Upper lobe of right lung (tissue), 1 donor: Measurements from ENCODE around the gene LUC7L. TPM values are rescaled to one million over a fixed set of nuclear protein-coding genes. Genes with fewer than 3 reads are reported as not detected.

Experiments used
- ATAC-seq: fragments of 200-7000 bp; cut with Tn5 transposase; one replicate; pipeline ENCODE4 v1.9.1; 2020; ENCODE audit warnings: mild to moderate bottlenecking, moderate library complexity
- DNase-seq: peaks from one replicate; pipeline ENCODE4 v3.0.0-alpha.2; 2020
- H3K27ac ChIP-seq: fragments of 200-600 bp; one replicate; pipeline ENCODE4 v1.8.0; 2022
- H3K27me3 ChIP-seq: fragments of 200-600 bp; one replicate; pipeline ENCODE4 v1.8.0; 2022; ENCODE audit warnings: mild to moderate bottlenecking
- H3K36me3 ChIP-seq: fragments of 200-600 bp; one replicate; pipeline ENCODE4 v1.8.0; 2022
- H3K4me1 ChIP-seq: fragments of 200-600 bp; one replicate; pipeline ENCODE4 v1.8.0; 2022
- H3K4me3 ChIP-seq: fragments of 200-600 bp; one replicate; pipeline ENCODE4 v1.8.0; 2022; ENCODE audit warnings: mild to moderate bottlenecking
- H3K9me3 ChIP-seq: fragments of 200-600 bp; one replicate; pipeline ENCODE4 v1.8.0; 2022
- intact Hi-C: fragments of 100-400 bp; cut with DNase I; formaldehyde crosslinking; loops from one replicate; pipeline ENCODE4 v1.11.0; 2022
- total RNA-seq: library from RNA; stranded (reverse); fragmentation: NEBNext Ultra II Directional; extraction: Animal tissue kit (Norgen Biotek cat#: 25700); gene quantifications from one replicate; pipeline ENCODE4 v1.2.1, GENCODE V29; 2021
- TF ChIP-seq, protein P1 (sequence below): fragments of 200-600 bp; IDR thresholded peaks from one replicate; pipeline ENCODE4 v1.8.0; 2022; ENCODE audit warnings: antibody characterized with exemption
- donor health status: DM: no; HTN: yes; CAD: no; lungs with severe emphysema.

The LUC7L gene
- total RNA-seq, 1 donor from 2014 or later = 78.8 TPM

DNA sequence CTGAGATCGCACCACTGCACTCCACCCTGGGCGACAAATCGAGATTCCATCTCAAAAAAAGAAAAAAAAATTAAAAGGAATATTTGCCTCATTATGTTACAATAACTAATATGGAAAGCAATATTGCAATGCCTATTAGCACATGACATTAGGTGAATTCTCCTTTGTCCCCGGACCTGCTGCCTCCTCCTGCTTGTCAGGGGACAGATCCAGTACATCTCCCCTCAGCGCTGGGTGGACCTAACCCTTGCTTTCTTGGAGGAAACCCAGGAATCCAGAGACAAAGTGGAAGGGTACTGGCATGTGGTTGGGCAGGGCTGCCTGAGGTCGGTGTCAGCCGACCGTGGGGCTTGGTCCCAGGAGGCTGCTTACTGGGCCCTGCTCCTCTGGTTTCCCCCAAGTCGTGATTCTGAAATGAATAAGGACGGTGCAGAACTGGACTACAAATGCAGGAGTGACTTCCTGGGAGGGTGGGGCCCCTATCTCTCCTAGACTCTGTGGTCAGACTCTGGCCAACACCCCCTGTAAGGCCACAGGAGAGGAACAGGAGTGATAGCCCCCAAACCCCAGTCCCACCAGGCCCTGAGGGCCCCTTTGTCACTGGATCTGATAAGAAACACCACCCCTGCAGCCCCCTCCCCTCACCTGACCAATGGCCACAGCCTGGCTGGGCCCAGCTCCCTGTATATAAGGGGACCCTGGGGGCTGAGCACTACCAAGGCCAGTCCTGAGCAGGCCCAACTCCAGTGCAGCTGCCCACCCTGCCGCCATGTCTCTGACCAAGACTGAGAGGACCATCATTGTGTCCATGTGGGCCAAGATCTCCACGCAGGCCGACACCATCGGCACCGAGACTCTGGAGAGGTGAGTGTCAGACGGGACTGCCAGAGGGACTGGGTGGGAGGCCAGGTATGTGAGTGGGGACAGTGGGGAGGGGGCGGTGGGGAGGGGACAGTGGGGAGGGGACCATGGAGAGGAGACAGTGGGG lies 76.8 kb downstream of the LUC7L start, which contains the start of gene HBZ:
Gene HBZ (plus strand): TSS at position 504 of the 988 bp plus-strand sequence. CDS start 266 bp downstream, at position 770.
- Histone ChIP-seq H3K4me1 (peaks cover 6% of the 10 kb centered on the region), H3K27me3 (no peaks in the 10 kb centered on the region), H3K9me3 (no peaks in the 10 kb centered on the region), H3K27ac (no peak within 1 kb of the TSS), H3K36me3 (no peaks in the 10 kb centered on the region), H3K4me3 (no peak within 1 kb of the TSS)
- intact Hi-C loops = no loop called here
- TF ChIP-seq, protein P1, sequence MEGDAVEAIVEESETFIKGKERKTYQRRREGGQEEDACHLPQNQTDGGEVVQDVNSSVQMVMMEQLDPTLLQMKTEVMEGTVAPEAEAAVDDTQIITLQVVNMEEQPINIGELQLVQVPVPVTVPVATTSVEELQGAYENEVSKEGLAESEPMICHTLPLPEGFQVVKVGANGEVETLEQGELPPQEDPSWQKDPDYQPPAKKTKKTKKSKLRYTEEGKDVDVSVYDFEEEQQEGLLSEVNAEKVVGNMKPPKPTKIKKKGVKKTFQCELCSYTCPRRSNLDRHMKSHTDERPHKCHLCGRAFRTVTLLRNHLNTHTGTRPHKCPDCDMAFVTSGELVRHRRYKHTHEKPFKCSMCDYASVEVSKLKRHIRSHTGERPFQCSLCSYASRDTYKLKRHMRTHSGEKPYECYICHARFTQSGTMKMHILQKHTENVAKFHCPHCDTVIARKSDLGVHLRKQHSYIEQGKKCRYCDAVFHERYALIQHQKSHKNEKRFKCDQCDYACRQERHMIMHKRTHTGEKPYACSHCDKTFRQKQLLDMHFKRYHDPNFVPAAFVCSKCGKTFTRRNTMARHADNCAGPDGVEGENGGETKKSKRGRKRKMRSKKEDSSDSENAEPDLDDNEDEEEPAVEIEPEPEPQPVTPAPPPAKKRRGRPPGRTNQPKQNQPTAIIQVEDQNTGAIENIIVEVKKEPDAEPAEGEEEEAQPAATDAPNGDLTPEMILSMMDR = no peak
- ATAC-seq (peak; percentile 6), DNase-seq (no peak)

DNA sequence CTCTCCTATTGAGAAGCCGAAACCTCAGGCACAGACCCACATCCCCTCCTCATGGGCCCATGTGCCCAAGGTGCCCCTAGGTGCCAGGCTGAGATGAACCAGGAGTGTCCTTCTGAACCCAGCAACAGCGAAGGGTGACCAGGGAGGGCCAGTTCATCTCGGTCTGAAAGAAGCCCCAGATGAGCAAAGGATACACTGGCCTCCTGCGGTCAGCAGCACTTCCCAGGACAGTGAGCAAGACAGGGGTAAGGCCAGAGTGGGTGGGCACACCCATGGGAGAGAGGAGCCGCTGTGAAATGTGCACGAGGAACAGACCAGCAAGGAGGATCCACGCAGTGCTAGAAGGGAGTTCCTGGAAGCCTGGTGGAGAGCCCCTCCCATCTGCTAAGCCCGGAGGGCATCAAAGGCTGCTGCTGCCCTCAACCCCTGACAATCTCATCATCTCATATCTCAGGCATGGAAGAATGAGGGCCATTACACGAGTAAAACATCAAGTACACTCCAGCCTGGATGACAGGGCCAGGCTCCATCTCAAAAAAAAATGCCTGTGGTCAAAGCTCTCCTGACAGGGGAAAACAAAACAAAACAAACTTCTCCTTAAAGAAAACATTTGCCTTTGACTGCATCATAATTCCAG lies 80.1 kb downstream of the LUC7L start:
- Histone ChIP-seq H3K27ac (no peak overlapping the region), H3K4me1 (no peaks in the 10 kb centered on the region), H3K9me3 (no peaks in the 10 kb centered on the region), H3K36me3 (no peaks in the 10 kb centered on the region), H3K27me3 (no peaks in the 10 kb centered on the region), H3K4me3 (no peak overlapping the region)
- peak; percentile 63 for ATAC-seq
- intact Hi-C loops = no loop called here
- DNase-seq = no peak
- TF ChIP-seq, protein P1 = no peak

DNA sequence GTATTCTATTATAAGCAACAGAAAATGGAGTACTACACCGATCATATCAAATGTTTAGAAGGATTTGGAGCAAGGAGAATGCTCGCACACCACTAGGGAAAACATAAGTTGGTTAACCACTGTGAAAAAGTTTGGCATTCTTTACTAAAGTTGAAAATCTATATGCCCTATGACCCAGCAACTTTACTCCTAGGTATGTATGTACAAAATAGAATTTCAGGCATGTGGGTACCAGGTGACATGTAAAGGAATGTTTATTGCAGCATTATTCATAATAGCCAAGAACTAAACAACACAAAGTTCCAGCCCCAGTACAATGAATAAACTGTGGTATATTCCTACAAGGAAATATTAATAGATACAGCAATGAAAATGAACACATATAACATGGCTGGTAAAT lies 82.6 kb downstream of the LUC7L start:
- no peak for ATAC-seq
- TF ChIP-seq, protein P1 = no peak
- H3K36me3 ChIP-seq = no peaks in the 10 kb centered on the region
- H3K27ac ChIP-seq = no peak overlapping the region
- intact Hi-C loops = no loop called here
- H3K9me3 ChIP-seq = no peaks in the 10 kb centered on the region
- no peak for DNase-seq
- no peaks in the 10 kb centered on the region for H3K27me3 ChIP-seq
- no peaks in the 10 kb centered on the region for H3K4me1 ChIP-seq
- no peak overlapping the region for H3K4me3 ChIP-seq

DNA sequence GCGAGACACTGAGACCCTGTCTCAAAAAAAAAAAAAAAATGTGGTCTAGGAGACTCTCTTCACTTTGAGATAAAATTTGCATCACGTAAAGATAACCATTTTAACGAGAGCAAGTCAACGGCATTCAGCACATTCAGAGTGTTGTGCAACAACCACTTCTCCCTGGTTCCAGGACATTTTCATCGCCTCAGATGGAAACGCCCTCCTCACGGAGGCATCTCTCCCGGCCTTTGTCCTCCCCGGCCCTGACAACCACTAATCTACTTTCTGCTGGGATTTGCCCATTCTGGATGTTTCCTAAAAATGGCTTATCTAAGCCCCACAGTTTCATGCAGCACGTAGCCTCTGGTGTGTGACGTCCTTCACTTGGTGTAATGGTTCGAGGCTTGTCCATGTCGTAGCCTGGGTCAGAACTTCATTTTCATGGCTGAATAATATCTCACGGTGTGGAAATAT lies 84.4 kb downstream of the LUC7L start:
- DNase-seq (no peak), ATAC-seq (no peak)
- H3K4me1 ChIP-seq = no peaks in the 10 kb centered on the region
- no peaks in the 10 kb centered on the region for H3K9me3 ChIP-seq
- H3K27ac ChIP-seq = no peak overlapping the region
- TF ChIP-seq, protein P1 = no peak
- H3K27me3 ChIP-seq = no peaks in the 10 kb centered on the region
- intact Hi-C loops = no loop called here
- H3K4me3 ChIP-seq = no peak overlapping the region
- no peaks in the 10 kb centered on the region for H3K36me3 ChIP-seq

DNA sequence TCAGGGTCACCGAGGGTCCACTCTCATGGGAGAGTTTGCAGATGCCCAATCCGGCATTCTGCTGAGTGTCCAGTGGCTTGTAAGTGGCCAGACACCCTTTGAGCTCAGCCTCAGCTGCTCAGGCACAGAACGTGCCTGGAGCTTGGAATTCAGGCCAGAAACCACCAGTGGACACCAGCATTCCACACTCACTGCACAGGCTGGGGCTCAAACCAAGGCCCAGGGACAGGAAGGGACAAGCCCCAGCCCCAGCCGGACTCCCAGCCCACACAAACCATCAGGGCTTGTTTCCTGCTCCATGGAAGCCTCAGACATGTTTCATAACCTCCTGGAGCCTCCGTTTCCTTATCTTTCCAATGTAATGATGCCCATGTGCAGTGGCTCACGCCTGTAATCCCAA lies 85.8 kb downstream of the LUC7L start:
- no peaks in the 10 kb centered on the region for H3K36me3 ChIP-seq
- no peak overlapping the region for H3K27ac ChIP-seq
- H3K27me3 ChIP-seq = no peaks in the 10 kb centered on the region
- TF ChIP-seq, protein P1 = no peak
- H3K9me3 ChIP-seq = no peaks in the 10 kb centered on the region
- ATAC-seq (no peak), DNase-seq (no peak)
- H3K4me3 ChIP-seq = no peak overlapping the region
- intact Hi-C loops = no loop called here
- no peaks in the 10 kb centered on the region for H3K4me1 ChIP-seq
